Midbrain (tissue), 1 donor: ENCODE measurements around the gene ADGRL4.
"Not testable (repeated sequence)": the region's sequence is repeated elsewhere in the genome, so short reads cannot be mapped to it uniquely, and the experiment has no call there.

Experiments
- DNase-seq: peaks from one replicate; lab custom pipeline; 2025; lab: John Stamatoyannopoulos, UW

The ADGRL4 gene

GRCh38 chr1:79006564-79006963 lies at the start of gene ADGRL4:
Gene ADGRL4, minus strand, starts transcription at chr1:79006730. Its CDS starts 76 bp downstream, at chr1:79006654.
- DNase-seq: no peak

- no peak for DNase-seq
Observed at GRCh38 chr1:79055856-79056255, 49.3 kb upstream of the ADGRL4 start.

- DNase-seq: no peak
Observed at GRCh38 chr1:79052829-79053449, 46.4 kb upstream of the ADGRL4 start.

GRCh38 chr1:79044974-79045650 lies 38.6 kb upstream of the ADGRL4 start:
- DNase-seq: no peak

GRCh38 chr1:79043506-79043905 lies 37.0 kb upstream of the ADGRL4 start:
- DNase-seq: no peak

- DNase-seq: no peak
Observed at GRCh38 chr1:79042539-79042938, 36.0 kb upstream of the ADGRL4 start.

GRCh38 chr1:79042117-79042516 lies 35.6 kb upstream of the ADGRL4 start:
- no peak for DNase-seq

GRCh38 chr1:79041666-79042065 lies 35.1 kb upstream of the ADGRL4 start:
- no peak for DNase-seq

- no peak for DNase-seq
Observed at GRCh38 chr1:79040424-79041082, 34.0 kb upstream of the ADGRL4 start.

GRCh38 chr1:79037085-79037484 lies 30.6 kb upstream of the ADGRL4 start:
- no peak for DNase-seq

- DNase-seq: no peak
Observed at GRCh38 chr1:79012500-79012899, 6.0 kb upstream of the ADGRL4 start.

GRCh38 chr1:79010589-79010988 lies 4.1 kb upstream of the ADGRL4 start:
- no peak for DNase-seq

- no peak for DNase-seq
Observed at GRCh38 chr1:79005945-79006344, 585 bp downstream of the ADGRL4 start.

- no peak for DNase-seq
Observed at GRCh38 chr1:79004916-79005315, 1.6 kb downstream of the ADGRL4 start.

- DNase-seq: no peak
Observed at GRCh38 chr1:78996791-78997190, 9.7 kb downstream of the ADGRL4 start.

- no peak for DNase-seq
Observed at GRCh38 chr1:78987042-78987441, 19.5 kb downstream of the ADGRL4 start.

GRCh38 chr1:78980511-78980910 lies 26.0 kb downstream of the ADGRL4 start:
- DNase-seq: no peak

- DNase-seq: no peak
Observed at GRCh38 chr1:78972723-78973122, 33.8 kb downstream of the ADGRL4 start.

GRCh38 chr1:78967091-78967490 lies 39.4 kb downstream of the ADGRL4 start:
- DNase-seq: not testable (repeated sequence)

GRCh38 chr1:78958711-78959110 lies 47.8 kb downstream of the ADGRL4 start:
- no peak for DNase-seq

- DNase-seq: no peak
Observed at GRCh38 chr1:78950826-78951225, 55.7 kb downstream of the ADGRL4 start.

- no peak for DNase-seq
Observed at GRCh38 chr1:78949227-78949626, 57.3 kb downstream of the ADGRL4 start.

GRCh38 chr1:78919150-78919549 lies 87.4 kb downstream of the ADGRL4 start:
- no peak for DNase-seq
